AG04450 (cell line): Measurements from ENCODE around the gene HTT. TPM values are rescaled to one million over a fixed set of nuclear protein-coding genes. Genes with fewer than 3 reads are reported as not detected.

Experiments used
- CTCF ChIA-PET: fragments of 300-600, 350-600 bp; formaldehyde crosslinking; extraction: SDS; loops from one replicate; lab custom pipeline; 2022; ENCODE audit warnings: antibody characterized with exemption, inconsistent platforms; lab: Charles Lee
- POLR2A ChIA-PET: fragments of 350-600 bp; formaldehyde crosslinking; extraction: SDS; loops from one replicate; lab custom pipeline; 2021; ENCODE audit warnings: antibody characterized with exemption, inconsistent platforms; lab: Yijun Ruan, JAX
- DNase-seq: peaks from one replicate; pipeline ENCODE4 v3.0.0-alpha.2; 2011; ENCODE audit warnings: low read depth, low spot score
- H3K27ac ChIP-seq: one replicate; pipeline ENCODE4 v1.5.1; 2012; ENCODE audit warnings: low read depth, low read length, control low read depth
- H3K27me3 ChIP-seq: one replicate; pipeline ENCODE4 v1.6.0; 2012; ENCODE audit warnings: low read length; ENCODE audit not compliant: control insufficient read depth, insufficient read depth
- H3K4me3 ChIP-seq: 2 replicates; pipeline ENCODE4 v1.5.1; 2011; ENCODE audit warnings: mild to moderate bottlenecking, low read depth, low read length, control low read depth
- H3K9me3 ChIP-seq: 2 replicates; pipeline ENCODE4 v1.5.1; 2012; ENCODE audit warnings: low read length; ENCODE audit not compliant: control insufficient read depth, insufficient read depth
- CTCF ChIP-seq: IDR thresholded peaks from 2 replicates; pipeline ENCODE4 v1.5.1; 2011; ENCODE audit warnings: low read depth, low read length, control low read depth, inconsistent platforms
- polyA plus RNA-seq: library from polyadenylated mRNA; depleted of rRNA; stranded (reverse); fragments of >200 nt; gene quantifications from 2 replicates; pipeline ENCODE4 v1.2.3, GENCODE V29; 2011

HTT gene
- polyA plus RNA-seq, 1 experiment, result 14.5 TPM

GRCh38 chr4:3217771-3218170 lies 143.3 kb downstream of the HTT start:
- no peak overlapping the region for H3K4me3 ChIP-seq
- no peak overlapping the region for H3K27ac ChIP-seq
- H3K27me3 ChIP-seq, result no peaks in the 10 kb centered on the region
- ChIA-PET POLR2A (no interaction called here), CTCF (no interaction called here)
- no peak for TF ChIP-seq CTCF
- H3K9me3 ChIP-seq, result no peaks in the 10 kb centered on the region
- no peak for DNase-seq

- Histone ChIP-seq H3K27me3 (no peaks in the 10 kb centered on the region), H3K4me3 (no peak overlapping the region), H3K27ac (no peak overlapping the region), H3K9me3 (no peaks in the 10 kb centered on the region)
- no peak for TF ChIP-seq CTCF
- POLR2A ChIA-PET, result no interaction called here
- CTCF ChIA-PET, result interaction anchor here (0.6 kb wide), 1 partner anchor 261 kb away, joined by 3 read pairs; no protein-coding TSS in a partner anchor
- no peak for DNase-seq
Measured at GRCh38 chr4:3218824-3219760, 144.6 kb downstream of the HTT start.

GRCh38 chr4:3219761-3220475 lies 145.4 kb downstream of the HTT start:
- ChIA-PET POLR2A (no interaction called here), CTCF (no interaction called here)
- H3K27me3 ChIP-seq, result no peaks in the 10 kb centered on the region
- H3K4me3 ChIP-seq, result no peak overlapping the region
- no peak for DNase-seq
- no peak for TF ChIP-seq CTCF
- H3K9me3 ChIP-seq, result no peaks in the 10 kb centered on the region
- H3K27ac ChIP-seq, result no peak overlapping the region

GRCh38 chr4:3220476-3221183 lies 146.1 kb downstream of the HTT start:
- H3K27ac ChIP-seq, result no peak overlapping the region
- H3K27me3 ChIP-seq, result no peaks in the 10 kb centered on the region
- H3K9me3 ChIP-seq, result no peaks in the 10 kb centered on the region
- DNase-seq, result no peak
- no peak for TF ChIP-seq CTCF
- ChIA-PET CTCF (no interaction called here), POLR2A (no interaction called here)
- no peak overlapping the region for H3K4me3 ChIP-seq
